Osteocyte (in vitro differentiated cells): Measurements from ENCODE around the gene WFIKKN2. TPM values are rescaled to one million over a fixed set of nuclear protein-coding genes. Genes with fewer than 3 reads are reported as not detected.
A peak's percentile ranks its signal among the peaks of the same experiment; 100 is the strongest.
"Not testable (repeated sequence)": the region's sequence is repeated elsewhere in the genome, so short reads cannot be mapped to it uniquely, and the experiment has no call there.

Experiments
- DNase-seq: peaks from one replicate; pipeline ENCODE4 v3.0.0; 2021; ENCODE audit warnings: mixed read lengths; ENCODE audit not compliant: unreplicated experiment; ENCODE audit errors: extremely low spot score
- H3K27ac Mint-ChIP-seq: one replicate; pipeline ENCODE4 v1.8.0; 2021; ENCODE audit warnings: mild to moderate bottlenecking, mixed read lengths; ENCODE audit not compliant: unreplicated experiment
- H3K27me3 Mint-ChIP-seq: one replicate; pipeline ENCODE4 v1.8.0; 2021; ENCODE audit warnings: mixed read lengths; ENCODE audit not compliant: unreplicated experiment
- H3K36me3 Mint-ChIP-seq: one replicate; pipeline ENCODE4 v1.8.0; 2021; ENCODE audit warnings: mixed read lengths; ENCODE audit not compliant: unreplicated experiment
- H3K4me1 Mint-ChIP-seq: one replicate; pipeline ENCODE4 v1.8.0; 2021; ENCODE audit warnings: mixed read lengths; ENCODE audit not compliant: unreplicated experiment
- H3K4me3 Mint-ChIP-seq: one replicate; pipeline ENCODE4 v1.8.0; 2021; ENCODE audit warnings: mild to moderate bottlenecking, moderate library complexity, mixed read lengths; ENCODE audit not compliant: unreplicated experiment
- H3K9me3 Mint-ChIP-seq: one replicate; pipeline ENCODE4 v1.8.0; 2021; ENCODE audit warnings: mixed read lengths; ENCODE audit not compliant: unreplicated experiment
- CTCF ChIP-seq: fragments of 200-600 bp; sonication (generic); IDR thresholded peaks from 2 replicates; pipeline ENCODE4 v1.5.0; 2021; ENCODE audit warnings: antibody characterized with exemption, mild to moderate bottlenecking, moderate library complexity
- total RNA-seq: library from RNA; stranded (reverse); gene quantifications from 2 replicates; pipeline ENCODE4 v1.2.1, GENCODE V29; 2021

WFIKKN2 gene
- total RNA-seq, 1 donor from 2014 or later = not detected

GRCh38 chr17:50855708-50856330 lies 20.4 kb downstream of the WFIKKN2 start:
- no peaks in the 10 kb centered on the region for H3K36me3 Mint-ChIP-seq
- no peak for DNase-seq
- TF ChIP-seq CTCF = no peak
- H3K4me3 Mint-ChIP-seq = no peak overlapping the region
- peaks cover 23% of the 10 kb centered on the region for H3K27me3 Mint-ChIP-seq
- no peaks in the 10 kb centered on the region for H3K9me3 Mint-ChIP-seq
- no peak overlapping the region for H3K27ac Mint-ChIP-seq
- peaks cover 13% of the 10 kb centered on the region for H3K4me1 Mint-ChIP-seq

- no peak for TF ChIP-seq CTCF
- no peak overlapping the region for H3K4me3 Mint-ChIP-seq
- no peak for DNase-seq
- peaks cover 23% of the 10 kb centered on the region for H3K27me3 Mint-ChIP-seq
- H3K36me3 Mint-ChIP-seq = peaks cover 2% of the 10 kb centered on the region
- H3K27ac Mint-ChIP-seq = no peak overlapping the region
- H3K9me3 Mint-ChIP-seq = no peaks in the 10 kb centered on the region
- peaks cover 13% of the 10 kb centered on the region for H3K4me1 Mint-ChIP-seq
Observed at GRCh38 chr17:50856431-50856830, 21.0 kb downstream of the WFIKKN2 start.

- no peak for TF ChIP-seq CTCF
- Mint-ChIP-seq H3K4me1 (peaks cover 14% of the 10 kb centered on the region), H3K4me3 (no peak overlapping the region), H3K27me3 (peaks cover 21% of the 10 kb centered on the region), H3K9me3 (no peaks in the 10 kb centered on the region), H3K36me3 (peaks cover 14% of the 10 kb centered on the region), H3K27ac (no peak overlapping the region)
- DNase-seq = peak; percentile 36
Observed at GRCh38 chr17:50858486-50859225, 23.3 kb downstream of the WFIKKN2 start.

GRCh38 chr17:50859727-50860126 lies 24.3 kb downstream of the WFIKKN2 start:
- Mint-ChIP-seq H3K36me3 (peaks cover 14% of the 10 kb centered on the region), H3K27me3 (peaks cover 11% of the 10 kb centered on the region), H3K4me1 (peaks cover 23% of the 10 kb centered on the region)
- peak; percentile 42 for DNase-seq
- not testable (repeated sequence) for H3K9me3 Mint-ChIP-seq, H3K27ac Mint-ChIP-seq, H3K4me3 Mint-ChIP-seq

GRCh38 chr17:50861334-50861676 lies 25.9 kb downstream of the WFIKKN2 start:
- TF ChIP-seq CTCF = no peak
- peaks cover 14% of the 10 kb centered on the region for H3K36me3 Mint-ChIP-seq

More at GRCh38 chr17:50861334-50861676, 25.9 kb downstream of the WFIKKN2 start:
- no peaks in the 10 kb centered on the region for H3K9me3 Mint-ChIP-seq
- no peaks in the 10 kb centered on the region for H3K27me3 Mint-ChIP-seq
- peaks cover 23% of the 10 kb centered on the region for H3K4me1 Mint-ChIP-seq
- H3K4me3 Mint-ChIP-seq = no peak overlapping the region
- H3K27ac Mint-ChIP-seq = no peak overlapping the region
- DNase-seq = no peak
